Mammary epithelial cell (primary cell): ENCODE data around the gene ARFIP1.

ENCODE experiments used
- EZH2 ChIP-seq: IDR thresholded peaks from 2 replicates; pipeline ENCODE4 v1.6.1; 2012; ENCODE audit warnings: low read length, inconsistent platforms, borderline replicate concordance
- TF ChIP-seq, protein P1 (sequence below), 2 donors: IDR thresholded peaks in 1 of 2; conservative IDR thresholded peaks in 1 of 2; 2 replicates each; pipeline ENCODE4 v1.5.1; 2011 to 2012; ENCODE audit warnings: inconsistent platforms in 2 of 2, low read length in 2 of 2, mild to moderate bottlenecking in 2 of 2, control low read depth in 1 of 2, low read depth in 1 of 2; ENCODE audit not compliant: insufficient read depth in 1 of 2; ENCODE audit errors: extremely low read depth in 1 of 2

DNA sequence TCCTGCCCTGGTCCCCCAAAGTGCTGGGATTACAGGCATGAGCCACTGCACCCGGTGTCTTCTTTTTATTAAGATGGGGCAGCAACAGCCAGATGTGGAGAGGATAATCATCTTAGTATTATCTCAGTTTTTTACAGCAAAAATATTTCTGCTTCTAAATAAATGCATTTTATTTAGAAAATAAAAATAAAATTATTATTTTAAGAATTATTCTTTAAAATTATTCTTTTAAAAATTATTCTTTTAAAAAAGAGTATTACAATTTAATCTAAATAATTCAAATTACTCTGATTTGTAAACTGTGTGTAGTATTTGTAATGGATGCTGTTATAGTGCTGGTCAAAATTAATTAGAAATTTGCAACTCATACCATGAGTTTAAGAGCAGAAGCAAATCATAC is 67.6 kb downstream of the ARFIP1 start:
- no peak for TF ChIP-seq EZH2
- TF ChIP-seq, protein P1, sequence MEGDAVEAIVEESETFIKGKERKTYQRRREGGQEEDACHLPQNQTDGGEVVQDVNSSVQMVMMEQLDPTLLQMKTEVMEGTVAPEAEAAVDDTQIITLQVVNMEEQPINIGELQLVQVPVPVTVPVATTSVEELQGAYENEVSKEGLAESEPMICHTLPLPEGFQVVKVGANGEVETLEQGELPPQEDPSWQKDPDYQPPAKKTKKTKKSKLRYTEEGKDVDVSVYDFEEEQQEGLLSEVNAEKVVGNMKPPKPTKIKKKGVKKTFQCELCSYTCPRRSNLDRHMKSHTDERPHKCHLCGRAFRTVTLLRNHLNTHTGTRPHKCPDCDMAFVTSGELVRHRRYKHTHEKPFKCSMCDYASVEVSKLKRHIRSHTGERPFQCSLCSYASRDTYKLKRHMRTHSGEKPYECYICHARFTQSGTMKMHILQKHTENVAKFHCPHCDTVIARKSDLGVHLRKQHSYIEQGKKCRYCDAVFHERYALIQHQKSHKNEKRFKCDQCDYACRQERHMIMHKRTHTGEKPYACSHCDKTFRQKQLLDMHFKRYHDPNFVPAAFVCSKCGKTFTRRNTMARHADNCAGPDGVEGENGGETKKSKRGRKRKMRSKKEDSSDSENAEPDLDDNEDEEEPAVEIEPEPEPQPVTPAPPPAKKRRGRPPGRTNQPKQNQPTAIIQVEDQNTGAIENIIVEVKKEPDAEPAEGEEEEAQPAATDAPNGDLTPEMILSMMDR (conservative IDR thresholded peaks at IDR 0.05 in 1 of 2, IDR thresholded peaks at IDR 0.05 in 1 of 2; ENCODE audit: extremely low read depth in 1 of 2, insufficient read depth in 1 of 2, low read depth in 1 of 2, low read length in 2 of 2): no peak
